ENCODE data around the gene GNAT1. TPM values are rescaled to one million over a fixed set of nuclear protein-coding genes. Genes with fewer than 3 reads are reported as not detected.

Gene GNAT1
- total and polyA plus RNA-seq, 2 donors (not counting 1 experiment from before 2014, with no cell fraction given): not detected

GRCh38 chr3:50203113-50203808 is 11.9 kb downstream of the GNAT1 start:
- intact Hi-C loops (cut with micrococcal nuclease): no loop called here
- Mint-ChIP-seq H3K4me1 (peaks cover 2% of the 10 kb centered on the region), H3K27ac (no peak overlapping the region), H3K9me3 (ENCODE audit: insufficient read depth) (no peaks in the 10 kb centered on the region), H3K4me3 (peak overlapping the region; percentile 29), H3K27me3 (peaks cover 44% of the 10 kb centered on the region)
- no peaks in the 10 kb centered on the region for H3K79me2 ChIP-seq (ENCODE audit: control insufficient read depth, insufficient read depth, low read length)
- no peak for TF ChIP-seq EZH2 (IDR thresholded peaks at IDR 0.05; ENCODE audit: borderline replicate concordance, insufficient read depth, low read depth, low read length, poor library complexity, severe bottlenecking)
- TF ChIP-seq, protein P1, sequence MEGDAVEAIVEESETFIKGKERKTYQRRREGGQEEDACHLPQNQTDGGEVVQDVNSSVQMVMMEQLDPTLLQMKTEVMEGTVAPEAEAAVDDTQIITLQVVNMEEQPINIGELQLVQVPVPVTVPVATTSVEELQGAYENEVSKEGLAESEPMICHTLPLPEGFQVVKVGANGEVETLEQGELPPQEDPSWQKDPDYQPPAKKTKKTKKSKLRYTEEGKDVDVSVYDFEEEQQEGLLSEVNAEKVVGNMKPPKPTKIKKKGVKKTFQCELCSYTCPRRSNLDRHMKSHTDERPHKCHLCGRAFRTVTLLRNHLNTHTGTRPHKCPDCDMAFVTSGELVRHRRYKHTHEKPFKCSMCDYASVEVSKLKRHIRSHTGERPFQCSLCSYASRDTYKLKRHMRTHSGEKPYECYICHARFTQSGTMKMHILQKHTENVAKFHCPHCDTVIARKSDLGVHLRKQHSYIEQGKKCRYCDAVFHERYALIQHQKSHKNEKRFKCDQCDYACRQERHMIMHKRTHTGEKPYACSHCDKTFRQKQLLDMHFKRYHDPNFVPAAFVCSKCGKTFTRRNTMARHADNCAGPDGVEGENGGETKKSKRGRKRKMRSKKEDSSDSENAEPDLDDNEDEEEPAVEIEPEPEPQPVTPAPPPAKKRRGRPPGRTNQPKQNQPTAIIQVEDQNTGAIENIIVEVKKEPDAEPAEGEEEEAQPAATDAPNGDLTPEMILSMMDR (IDR thresholded peaks at IDR 0.05): no peak
- POLR2A ChIA-PET: no interaction called here
- no peak for DNase-seq
- peaks cover 0 to 66% (median 26%) of the 10 kb centered on the region in 4 experiments for H3K27me3 ChIP-seq (replicated peaks in 1 of 4; ENCODE audit: control extremely low read depth in 1 of 4, control insufficient read depth in 3 of 4, insufficient read depth in 4 of 4, low read length in 3 of 4)
- ATAC-seq (ENCODE audit: low read depth): no peak
- no peak overlapping the region for H3K4me3 ChIP-seq (ENCODE audit: control extremely low read depth in 1 of 5, extremely low read depth in 1 of 5, insufficient read depth in 1 of 5, low read depth in 2 of 5, low read length in 4 of 5)
- CTCF ChIA-PET: interaction anchor here (0.8 to 4.3 kb wide), 4 partner anchors 9 to 43 kb away, joined by 3 to 27 read pairs (median 8); no protein-coding TSS in a partner anchor
- no peaks in the 10 kb centered on the region for H3K36me3 ChIP-seq (replicated peaks in 1 of 2; ENCODE audit: control extremely low read depth in 1 of 2, control insufficient read depth in 1 of 2, extremely low read depth in 1 of 2, insufficient read depth in 2 of 2, low read length in 1 of 2)
- H2AFZ ChIP-seq (ENCODE audit: insufficient read depth, low read depth, low read length, poor library complexity, severe bottlenecking): no peak overlapping the region
- H3K27ac ChIP-seq (ENCODE audit: low read length in 2 of 2): no peak overlapping the region
- no peaks in the 10 kb centered on the region for H4K20me1 ChIP-seq (ENCODE audit: control insufficient read depth, insufficient read depth, low read length, poor library complexity, severe bottlenecking)
- H3K9me3 ChIP-seq (ENCODE audit: control extremely low read depth in 1 of 3, control insufficient read depth in 2 of 3, insufficient read depth in 1 of 3, low read length in 2 of 3): peaks cover 0 to 14% (median 0%) of the 10 kb centered on the region in 3 donors
- H3K4me2 ChIP-seq (replicated peaks; ENCODE audit: low read depth, low read length, poor library complexity, severe bottlenecking): no peak overlapping the region
- H3K4me1 ChIP-seq (ENCODE audit: control insufficient read depth in 2 of 2, insufficient read depth in 2 of 2, low read length in 2 of 2): peaks cover 15 to 23% of the 10 kb centered on the region in 2 donors
- WGBS (ENCODE audit: insufficient coverage): 91% methylated on average over 9 of the region's 9 CpGs
- no peak overlapping the region for H3K9ac ChIP-seq (ENCODE audit: low read length)
